ENCODE measurements around the gene PRICKLE2.

Gene PRICKLE2

GRCh38 chr3:64129106-64129505, 96.2 kb downstream of the PRICKLE2 start:
- H3K4me3 ChIP-seq (ENCODE audit: low read length) = no peak overlapping the region
- DNase-seq (ENCODE audit: low read depth) = no peak
- no peak for TF ChIP-seq CTCF (IDR thresholded peaks at IDR 0.05; ENCODE audit: insufficient read depth, low read depth, low read length, missing control alignments)

- peak; percentile 26 for DNase-seq (ENCODE audit: low read depth)
- H3K4me3 ChIP-seq (ENCODE audit: low read length) = no peak overlapping the region
- TF ChIP-seq CTCF (IDR thresholded peaks at IDR 0.05; ENCODE audit: insufficient read depth, low read depth, low read length, missing control alignments) = no peak
These were observed 99.7 kb downstream of the PRICKLE2 start for GRCh38 chr3:64125561-64125960.

- DNase-seq (ENCODE audit: low read depth) = no peak
- no peak overlapping the region for H3K4me3 ChIP-seq (ENCODE audit: low read length)
- no peak for TF ChIP-seq CTCF (IDR thresholded peaks at IDR 0.05; ENCODE audit: insufficient read depth, low read depth, low read length, missing control alignments)
These were observed 101.3 kb downstream of the PRICKLE2 start for GRCh38 chr3:64123931-64124330.

- no peak overlapping the region for H3K4me3 ChIP-seq (ENCODE audit: low read length)
- DNase-seq (ENCODE audit: low read depth) = no peak
- TF ChIP-seq CTCF (IDR thresholded peaks at IDR 0.05; ENCODE audit: insufficient read depth, low read depth, low read length, missing control alignments) = no peak
These were observed 102.8 kb downstream of the PRICKLE2 start for GRCh38 chr3:64122476-64122875.

GRCh38 chr3:64121750-64122311, 103.4 kb downstream of the PRICKLE2 start:
- H3K4me3 ChIP-seq (ENCODE audit: low read length) = no peak overlapping the region
- DNase-seq (ENCODE audit: low read depth) = no peak
- TF ChIP-seq CTCF (IDR thresholded peaks at IDR 0.05; ENCODE audit: insufficient read depth, low read depth, low read length, missing control alignments) = no peak

- no peak for DNase-seq (ENCODE audit: low read depth)
- H3K4me3 ChIP-seq (ENCODE audit: low read length) = no peak overlapping the region
- no peak for TF ChIP-seq CTCF (IDR thresholded peaks at IDR 0.05; ENCODE audit: insufficient read depth, low read depth, low read length, missing control alignments)
These were observed 104.4 kb downstream of the PRICKLE2 start for GRCh38 chr3:64120876-64121275.

- no peak for TF ChIP-seq CTCF (IDR thresholded peaks at IDR 0.05; ENCODE audit: insufficient read depth, low read depth, low read length, missing control alignments)
- DNase-seq (ENCODE audit: low read depth) = no peak
- no peak overlapping the region for H3K4me3 ChIP-seq (ENCODE audit: low read length)
These were observed 107.8 kb downstream of the PRICKLE2 start for GRCh38 chr3:64117483-64117882.

Measured in epithelial cell of esophagus (primary cell).